DMS79 treated with DMSO at 0.1 percent for 48 hours (cell line): Measurements from ENCODE around the gene LPCAT4.

Experiments
- DNase-seq: peaks from one replicate; lab custom pipeline; 2025; lab: John Stamatoyannopoulos, UW

LPCAT4 gene

GRCh38 chr15:34336991-34337556 is 29.9 kb downstream of the LPCAT4 start:
- DNase-seq: no peak

DNA sequence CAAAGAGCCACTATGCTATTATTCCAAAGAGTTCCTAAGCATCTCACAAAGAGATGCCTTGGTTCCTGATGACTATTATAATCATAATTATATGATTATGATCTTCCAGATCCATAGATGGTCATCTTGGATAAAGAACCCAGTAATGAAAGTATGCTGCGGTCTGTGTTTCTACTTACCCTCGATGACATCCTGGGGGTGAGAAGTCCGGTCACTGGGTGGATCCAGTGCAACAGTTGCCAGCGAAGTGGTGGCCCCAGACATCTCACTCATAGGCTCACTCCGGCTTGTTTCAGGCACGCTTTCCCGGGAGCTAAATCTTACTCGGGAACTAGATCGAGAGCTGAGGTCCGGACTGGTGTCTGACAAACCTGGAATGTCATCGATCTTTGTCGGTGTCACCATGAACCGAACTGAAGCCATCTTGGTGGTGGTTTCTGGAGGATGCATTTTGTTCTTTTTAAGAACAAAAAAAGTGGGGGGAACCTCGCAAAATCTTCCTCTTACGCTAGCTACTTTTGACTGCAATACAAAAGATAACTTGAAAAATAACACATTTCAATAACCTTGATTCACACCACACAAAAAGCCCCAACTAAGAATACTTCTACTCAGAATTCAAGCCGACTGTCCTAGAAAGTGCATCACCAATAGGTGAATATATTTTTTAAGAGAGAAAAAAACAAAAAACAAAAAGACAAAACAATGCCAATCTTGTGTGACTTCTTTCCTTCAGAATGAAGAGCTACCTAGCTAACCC is 30.6 kb downstream of the LPCAT4 start:
- no peak for DNase-seq

DNA sequence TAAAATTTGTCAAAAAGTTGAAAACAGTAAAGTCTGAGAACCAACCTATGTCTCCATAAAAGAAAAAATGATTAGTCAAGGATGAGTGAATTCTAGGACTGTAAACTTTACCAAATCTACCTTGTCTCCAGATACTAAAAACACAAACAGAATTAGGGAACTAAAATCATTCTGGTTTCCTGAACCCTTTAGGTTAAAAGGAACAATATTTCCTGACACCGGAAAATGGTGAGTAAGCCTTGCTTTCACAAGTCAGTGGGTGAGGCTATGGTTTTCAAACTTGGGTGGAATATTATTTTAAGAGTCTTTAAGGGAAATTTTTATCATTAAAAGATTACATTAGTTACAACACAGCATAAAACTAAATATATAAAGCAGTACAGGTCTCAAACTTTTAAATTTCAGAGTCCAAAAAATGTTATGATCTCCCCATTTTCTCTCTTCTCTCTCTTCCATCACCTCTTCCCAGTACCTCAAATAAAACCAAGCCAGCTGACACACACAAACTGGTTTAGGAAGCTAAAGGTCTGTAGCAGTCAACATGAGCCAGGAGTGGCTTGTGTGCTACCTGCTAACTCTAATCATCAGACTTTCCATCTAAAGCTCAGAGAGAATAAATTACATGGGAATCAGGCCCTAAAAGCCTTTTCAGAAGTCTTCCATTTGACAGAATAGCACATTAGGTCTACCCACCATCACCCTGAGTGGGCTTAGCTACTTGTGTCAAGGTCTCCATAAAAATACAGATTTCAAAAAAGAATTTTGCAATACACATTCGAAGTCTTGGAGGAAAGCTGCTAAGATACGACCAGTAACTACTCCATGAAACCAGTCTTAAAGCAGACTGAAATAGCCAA is 31.6 kb downstream of the LPCAT4 start:
- no peak for DNase-seq

- no peak for DNase-seq
Observed at GRCh38 chr15:34334672-34335071, 32.3 kb downstream of the LPCAT4 start.

GRCh38 chr15:34332553-34333120 is 34.4 kb downstream of the LPCAT4 start:
- no peak for DNase-seq

GRCh38 chr15:34331809-34332208 is 35.2 kb downstream of the LPCAT4 start:
- peak; percentile 50 for DNase-seq

- DNase-seq: no peak
Observed at GRCh38 chr15:34330279-34330678, 36.7 kb downstream of the LPCAT4 start.

GRCh38 chr15:34329006-34329405 is 38.0 kb downstream of the LPCAT4 start:
- DNase-seq: no peak

GRCh38 chr15:34327906-34328305 is 39.1 kb downstream of the LPCAT4 start:
- no peak for DNase-seq

DNA sequence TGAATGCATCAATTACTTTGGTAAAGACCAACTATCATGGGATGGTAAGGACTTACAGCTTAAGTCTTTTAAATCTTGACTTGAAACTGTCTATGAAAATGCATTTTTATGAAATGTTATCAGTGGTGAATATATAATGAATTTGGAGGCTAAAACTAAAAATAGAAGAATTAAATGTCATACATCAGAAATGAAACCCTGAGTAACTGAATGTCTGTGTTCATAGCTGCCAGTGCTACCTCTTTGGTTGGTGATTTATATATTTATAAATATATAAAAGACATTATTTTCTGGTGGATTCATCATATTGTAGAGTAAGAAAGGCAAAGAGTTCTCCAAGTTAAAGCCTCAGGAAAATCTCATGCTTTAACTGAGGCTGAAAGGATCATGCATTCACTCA is 41.6 kb downstream of the LPCAT4 start:
- DNase-seq: no peak

DNA sequence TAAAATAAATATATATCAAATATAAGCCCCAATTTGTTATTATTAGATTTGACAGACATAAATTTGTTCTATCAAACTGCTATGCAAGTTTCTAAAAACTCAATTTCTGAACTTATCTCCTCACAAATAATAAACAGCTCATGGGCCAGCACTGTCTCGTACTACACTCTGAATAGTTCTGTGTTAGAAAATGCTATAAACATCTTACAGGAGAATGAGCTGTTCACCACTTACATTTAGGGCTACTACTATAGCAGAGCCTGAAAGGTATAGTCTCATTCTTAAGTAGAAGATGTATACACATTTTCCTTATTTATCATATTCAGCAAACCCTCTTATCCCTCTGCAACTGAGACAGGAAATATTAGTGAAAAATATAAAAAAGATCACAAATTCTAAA is 42.1 kb downstream of the LPCAT4 start:
- DNase-seq: no peak

DNA sequence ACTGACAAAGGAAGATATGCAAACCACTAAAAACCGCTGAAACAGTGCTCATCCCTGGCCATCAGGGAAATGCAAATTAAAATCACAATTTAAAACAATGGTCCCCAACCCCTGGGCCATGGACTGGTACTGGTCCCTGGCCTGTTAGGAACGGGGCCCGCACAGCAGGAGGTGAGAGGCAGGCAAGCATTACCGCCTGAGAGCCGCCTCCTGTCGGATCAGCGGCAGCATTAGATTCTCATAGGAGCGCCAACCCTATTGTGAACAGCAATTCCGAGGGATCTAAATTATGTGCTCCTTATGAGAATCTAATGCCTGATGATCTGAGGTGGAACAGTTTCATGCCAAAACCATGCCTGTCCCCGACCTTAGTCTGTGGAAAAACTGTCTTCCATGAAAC is 43.8 kb downstream of the LPCAT4 start:
- DNase-seq: no peak

GRCh38 chr15:34318277-34319079 is 48.5 kb downstream of the LPCAT4 start:
- peak; percentile 21 for DNase-seq

GRCh38 chr15:34314491-34315490 is 52.2 kb downstream of the LPCAT4 start:
- DNase-seq: no peak

GRCh38 chr15:34311563-34311962 is 55.4 kb downstream of the LPCAT4 start:
- DNase-seq: no peak
